Liver (tissue), 3 donors: Measurements from ENCODE around the gene EIF4G1.

Experiments
- ATF3 ChIP-seq: IDR thresholded peaks from 2 replicates; pipeline ENCODE4 v1.6.1; 2016; ENCODE audit warnings: antibody characterized with exemption
- CTCF ChIP-seq: fragments of 150-350 bp; IDR thresholded peaks from 2 replicates; pipeline ENCODE4 v1.5.1; 2017; ENCODE audit warnings: improper control_type of control experiment, low read depth, low read length; ENCODE audit not compliant: missing input control
- REST ChIP-seq: IDR thresholded peaks from 2 replicates; pipeline ENCODE4 v1.6.1; 2016; ENCODE audit warnings: antibody characterized with exemption, mild to moderate bottlenecking
- YY1 ChIP-seq: IDR thresholded peaks from 2 replicates; pipeline ENCODE4 v1.6.1; 2016; ENCODE audit warnings: antibody characterized with exemption, mild to moderate bottlenecking
- donor health status: healthy.
- donor health status: healthy.

- TF ChIP-seq CTCF (no peak), REST (no peak), YY1 (no peak), ATF3 (no peak)
Observed at GRCh38 chr3:184358124-184358767, 43.8 kb downstream of the EIF4G1 start.
